ENCODE results near the gene DENND2C. TPM values are rescaled to one million over a fixed set of nuclear protein-coding genes. Genes with fewer than 3 reads are reported as not detected.

The DENND2C gene
- total RNA-seq, 1 donor: 8.3 TPM

- no peak overlapping the region for H3K27ac ChIP-seq (ENCODE audit: low read depth, low read length)
- H3K9me3 ChIP-seq (ENCODE audit: low read depth, low read length): no peaks in the 10 kb centered on the region
- H4K20me1 ChIP-seq (ENCODE audit: insufficient read depth, low read length): no peaks in the 10 kb centered on the region
- no peaks in the 10 kb centered on the region for H3K79me2 ChIP-seq (ENCODE audit: insufficient read depth, low read length)
- H3K27me3 ChIP-seq (ENCODE audit: insufficient read depth, low read length): no peaks in the 10 kb centered on the region
- no peaks in the 10 kb centered on the region for H3K4me1 ChIP-seq (ENCODE audit: insufficient read depth, low read length)
- H2AFZ ChIP-seq (ENCODE audit: low read length): no peak overlapping the region
- no peaks in the 10 kb centered on the region for H3K36me3 ChIP-seq (ENCODE audit: insufficient read depth, low read length)
- no peak overlapping the region for H3K4me2 ChIP-seq (ENCODE audit: insufficient read depth, low read length)
- H3K4me3 ChIP-seq (ENCODE audit: insufficient read depth, low read length): no peak overlapping the region
- no peak for DNase-seq (ENCODE audit: insufficient read length, low spot score, missing footprints)
- TF ChIP-seq CTCF (IDR thresholded peaks at IDR 0.05; ENCODE audit: extremely low read depth, low read depth, low read length): no peak
These were observed 59.2 kb downstream of the DENND2C start for GRCh38 chr1:114610546-114611245.

GRCh38 chr1:114609826-114610225, 60.0 kb downstream of the DENND2C start:
- TF ChIP-seq CTCF (IDR thresholded peaks at IDR 0.05; ENCODE audit: extremely low read depth, low read depth, low read length): no peak
- H3K4me3 ChIP-seq (ENCODE audit: insufficient read depth, low read length): no peak overlapping the region
- no peak overlapping the region for H3K27ac ChIP-seq (ENCODE audit: low read depth, low read length)
- no peaks in the 10 kb centered on the region for H3K36me3 ChIP-seq (ENCODE audit: insufficient read depth, low read length)
- H3K4me1 ChIP-seq (ENCODE audit: insufficient read depth, low read length): no peaks in the 10 kb centered on the region
- H3K27me3 ChIP-seq (ENCODE audit: insufficient read depth, low read length): no peaks in the 10 kb centered on the region
- no peak overlapping the region for H3K4me2 ChIP-seq (ENCODE audit: insufficient read depth, low read length)
- no peak for DNase-seq (ENCODE audit: insufficient read length, low spot score, missing footprints)
- no peak overlapping the region for H2AFZ ChIP-seq (ENCODE audit: low read length)
- H3K79me2 ChIP-seq (ENCODE audit: insufficient read depth, low read length): no peaks in the 10 kb centered on the region
- no peaks in the 10 kb centered on the region for H3K9me3 ChIP-seq (ENCODE audit: low read depth, low read length)
- no peaks in the 10 kb centered on the region for H4K20me1 ChIP-seq (ENCODE audit: insufficient read depth, low read length)

GRCh38 chr1:114609026-114609425, 60.8 kb downstream of the DENND2C start:
- no peak for DNase-seq (ENCODE audit: insufficient read length, low spot score, missing footprints)
- no peaks in the 10 kb centered on the region for H3K27me3 ChIP-seq (ENCODE audit: insufficient read depth, low read length)
- H3K4me3 ChIP-seq (ENCODE audit: insufficient read depth, low read length): no peak overlapping the region
- no peaks in the 10 kb centered on the region for H3K79me2 ChIP-seq (ENCODE audit: insufficient read depth, low read length)
- no peaks in the 10 kb centered on the region for H3K36me3 ChIP-seq (ENCODE audit: insufficient read depth, low read length)
- H2AFZ ChIP-seq (ENCODE audit: low read length): no peak overlapping the region
- no peaks in the 10 kb centered on the region for H3K4me1 ChIP-seq (ENCODE audit: insufficient read depth, low read length)
- H3K27ac ChIP-seq (ENCODE audit: low read depth, low read length): no peak overlapping the region
- TF ChIP-seq CTCF (IDR thresholded peaks at IDR 0.05; ENCODE audit: extremely low read depth, low read depth, low read length): no peak
- no peaks in the 10 kb centered on the region for H4K20me1 ChIP-seq (ENCODE audit: insufficient read depth, low read length)
- no peaks in the 10 kb centered on the region for H3K9me3 ChIP-seq (ENCODE audit: low read depth, low read length)
- H3K4me2 ChIP-seq (ENCODE audit: insufficient read depth, low read length): no peak overlapping the region

GRCh38 chr1:114607223-114607622, 62.6 kb downstream of the DENND2C start:
- DNase-seq (ENCODE audit: insufficient read length, low spot score, missing footprints): no peak
- Histone ChIP-seq H3K4me2 (ENCODE audit: insufficient read depth, low read length) (no peak overlapping the region), H4K20me1 (ENCODE audit: insufficient read depth, low read length) (no peaks in the 10 kb centered on the region), H3K27me3 (ENCODE audit: insufficient read depth, low read length) (no peaks in the 10 kb centered on the region), H3K9me3 (ENCODE audit: low read depth, low read length) (no peaks in the 10 kb centered on the region), H3K27ac (ENCODE audit: low read depth, low read length) (no peak overlapping the region), H3K4me3 (ENCODE audit: insufficient read depth, low read length) (no peak overlapping the region), H3K79me2 (ENCODE audit: insufficient read depth, low read length) (no peaks in the 10 kb centered on the region), H3K4me1 (ENCODE audit: insufficient read depth, low read length) (no peaks in the 10 kb centered on the region), H3K36me3 (ENCODE audit: insufficient read depth, low read length) (no peaks in the 10 kb centered on the region), H2AFZ (ENCODE audit: low read length) (no peak overlapping the region)
- no peak for TF ChIP-seq CTCF (IDR thresholded peaks at IDR 0.05; ENCODE audit: extremely low read depth, low read depth, low read length)
